ENCODE results near the gene AMD1. TPM values are rescaled to one million over a fixed set of nuclear protein-coding genes. Genes with fewer than 3 reads are reported as not detected.

Gene AMD1
- total and polyA plus RNA-seq, 11 donors = 41.6 to 85.6 (median 70.4) TPM

- H3K27me3 ChIP-seq = no peaks in the 10 kb centered on the region
- intact Hi-C loops (cut with DNase I) = no loop called here
- no peak overlapping the region for H3K27ac ChIP-seq
- no peaks in the 10 kb centered on the region for H3K9me3 ChIP-seq
- H3K4me1 ChIP-seq = peaks cover 0 to 14% (median 0%) of the 10 kb centered on the region in 12 donors
- H3K36me3 ChIP-seq = no peaks in the 10 kb centered on the region
- H3K4me3 ChIP-seq = no peak overlapping the region
- 75 to 98% (median 95%) methylated on average over 3 of the region's 3 CpGs for WGBS, 4 donors
- ATAC-seq = no peak
- TF ChIP-seq POLR2A (IDR thresholded peaks at IDR 0.05) (no peak), CTCF (IDR thresholded peaks at IDR 0.05) (no peak)
- no peak for DNase-seq
These were observed 56.2 kb downstream of the AMD1 start for GRCh38 chr6:110930781-110931180.

GRCh38 chr6:110933912-110934311, 59.3 kb downstream of the AMD1 start:
- DNase-seq = no peak
- WGBS, 4 donors = 59 to 69% (median 65%) methylated on average over 2 of the region's 2 CpGs
- Histone ChIP-seq H3K27ac (peak overlapping the region in 1 of 12 donors; percentile 42), H3K27me3 (no peaks in the 10 kb centered on the region), H3K9me3 (no peaks in the 10 kb centered on the region), H3K4me3 (no peak overlapping the region), H3K36me3 (no peaks in the 10 kb centered on the region), H3K4me1 (peaks cover 0 to 14% (median 0%) of the 10 kb centered on the region in 12 donors)
- intact Hi-C loops (cut with DNase I) = no loop called here
- no peak for ATAC-seq
- TF ChIP-seq POLR2A (IDR thresholded peaks at IDR 0.05) (no peak), CTCF (IDR thresholded peaks at IDR 0.05) (no peak)

GRCh38 chr6:110934381-110934898, 59.9 kb downstream of the AMD1 start:
- intact Hi-C loops (cut with DNase I) = no loop called here

GRCh38 chr6:110935171-110935570, 60.6 kb downstream of the AMD1 start:
- DNase-seq (no peak), ATAC-seq (no peak)
- intact Hi-C loops (cut with DNase I) = no loop called here
- no peaks in the 10 kb centered on the region for H3K9me3 ChIP-seq
- 90 to 96% (median 94%) methylated on average over 6 of the region's 6 CpGs for WGBS, 4 donors
- H3K4me1 ChIP-seq = peaks cover 0 to 14% (median 0%) of the 10 kb centered on the region in 12 donors
- H3K4me3 ChIP-seq = no peak overlapping the region
- no peaks in the 10 kb centered on the region for H3K27me3 ChIP-seq
- TF ChIP-seq CTCF (IDR thresholded peaks at IDR 0.05) = no peak
- TF ChIP-seq POLR2A (IDR thresholded peaks at IDR 0.05) = no peak
- H3K27ac ChIP-seq = no peak overlapping the region
- no peaks in the 10 kb centered on the region for H3K36me3 ChIP-seq

More at GRCh38 chr6:110934381-110934898, 59.9 kb downstream of the AMD1 start:
- no peak overlapping the region for H3K4me3 ChIP-seq
- H3K27ac ChIP-seq = peak overlapping the region in 1 of 12 donors; percentile 42
- TF ChIP-seq CTCF (IDR thresholded peaks at IDR 0.05) = no peak
- no peak for TF ChIP-seq POLR2A (IDR thresholded peaks at IDR 0.05)
- H3K36me3 ChIP-seq = no peaks in the 10 kb centered on the region
- ATAC-seq = no peak
- H3K4me1 ChIP-seq = peaks cover 0 to 14% (median 0%) of the 10 kb centered on the region in 12 donors
- H3K9me3 ChIP-seq = no peaks in the 10 kb centered on the region
- no peaks in the 10 kb centered on the region for H3K27me3 ChIP-seq
- no peak for DNase-seq
- 67 to 77% (median 74%) methylated on average over 1 of the region's 1 CpG for WGBS, 4 donors
